Upper lobe of left lung (tissue), 6 donors: ENCODE measurements around the gene ANO1. TPM values are rescaled to one million over a fixed set of nuclear protein-coding genes. Genes with fewer than 3 reads are reported as not detected.

Source experiments
- ATAC-seq, 2 donors: fragments of 200-7000 bp; cut with Tn5 transposase; one replicate each; pipeline ENCODE4 v1.9.1; 2022; ENCODE audit warnings: mild to moderate bottlenecking in 2 of 2, moderate library complexity in 2 of 2; ENCODE audit not compliant: low FRiP score in 2 of 2
- DNase-seq, 2 donors: peaks; one replicate each; pipeline ENCODE4 v3.0.0-alpha.2; 2019 to 2020
- H3K27ac ChIP-seq, 4 donors: fragments of 200-600 bp; sonication (generic); one replicate each; pipeline ENCODE4 v1.5.1; 2016 to 2019
- H3K27me3 ChIP-seq, 4 donors: fragments of 200-600 bp; sonication (generic); one replicate each; pipeline ENCODE4 v1.5.1; 2017 to 2019
- H3K36me3 ChIP-seq, 4 donors: fragments of 200-600 bp; sonication (generic); one replicate each; pipeline ENCODE4 v1.5.1; 2016 to 2019
- H3K4me1 ChIP-seq, 4 donors: fragments of 200-600 bp; sonication (generic); one replicate each; pipeline ENCODE4 v1.5.1; 2018 to 2019
- H3K4me3 ChIP-seq, 4 donors: fragments of 200-600 bp; sonication (generic); one replicate each; pipeline ENCODE4 v1.5.1; 2017 to 2019; ENCODE audit warnings: mild to moderate bottlenecking in 2 of 4, moderate library complexity in 1 of 4
- H3K9me3 ChIP-seq, 4 donors: fragments of 200-600 bp; sonication (generic); one replicate each; pipeline ENCODE4 v1.5.1; 2018 to 2019
- CTCF ChIP-seq, 6 experiments: fragments of 450-650 bp in 4 of 6; fragments of 200-600 bp in 2 of 6; sonication (generic) in 2 of 6; IDR thresholded peaks; one replicate each; pipeline ENCODE4 v1.5.1; 2016 to 2019; ENCODE audit warnings: antibody characterized with exemption in 6 of 6
- EP300 ChIP-seq, 4 donors: sonication (generic); formaldehyde crosslinking; IDR thresholded peaks; one replicate each; pipeline ENCODE4 v1.5.1; 2017; ENCODE audit warnings: antibody characterized with exemption in 4 of 4, control low read depth in 2 of 4
- POLR2A ChIP-seq, 4 donors: fragments of 450-650 bp; IDR thresholded peaks; one replicate each; pipeline ENCODE4 v1.5.1; 2016 to 2017; ENCODE audit warnings: antibody characterized with exemption in 4 of 4, mild to moderate bottlenecking in 2 of 4
- POLR2AphosphoS5 ChIP-seq, 2 donors: sonication (generic); formaldehyde crosslinking; IDR thresholded peaks; one replicate each; pipeline ENCODE4 v1.5.1; 2017; ENCODE audit warnings: antibody characterized with exemption in 2 of 2
- WGBS, 2 donors: methylation state at CpG; one replicate each; pipeline ENCODE4 v1.1.5; 2017 to 2018; 5-methylcytosine and 5-hydroxymethylcytosine counted together
- total RNA-seq, 6 donors: library from RNA; depleted of rRNA in 4 of 6; stranded (reverse); fragments of >200 nt in 4 of 6; gene quantifications; one replicate each; pipeline versions ENCODE4 v1.1.0 to v1.2.1, GENCODE V29; 2016 to 2021
- donor health status: DM: no; HTN: no; CAD: no; lungs with moderate emphysema.
- donor health status: DM: no; HTN: yes; CAD: no; lungs with severe emphysema.

Gene ANO1
- total RNA-seq, 6 donors from 2014 or later, result 4.8 to 13.2 (median 7.2) TPM

DNA sequence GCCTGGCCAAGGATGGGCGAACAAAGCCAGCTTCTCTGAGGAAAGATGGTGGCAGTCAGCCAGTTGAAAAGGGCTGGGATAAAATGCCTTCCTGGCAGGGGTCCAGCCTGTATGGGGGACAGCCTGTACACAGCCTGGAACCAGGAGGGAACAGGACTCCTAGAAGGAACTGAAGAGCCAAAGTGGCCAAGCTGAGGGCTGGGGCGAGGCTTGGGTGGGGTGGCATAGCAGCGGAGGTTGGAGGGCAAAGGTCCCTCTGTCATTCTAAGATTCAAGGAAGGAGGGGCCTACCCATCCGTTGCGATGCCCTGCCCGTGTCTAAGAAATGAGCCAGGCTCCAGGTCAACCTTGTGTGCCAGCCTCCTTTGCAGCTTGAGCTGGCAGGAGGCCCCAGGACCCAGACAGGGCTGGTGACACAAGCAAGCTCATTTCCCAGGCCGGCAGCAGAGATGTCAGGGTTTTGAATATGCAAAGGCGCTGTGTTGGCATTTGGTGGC, 147.6 kb downstream of the ANO1 start:
- WGBS, 2 donors, result 62 to 64% methylated on average over 7 to 8 of the region's 8 CpGs
- TF ChIP-seq CTCF (IDR thresholded peaks at IDR 0.05) (no peak), POLR2AphosphoS5 (IDR thresholded peaks at IDR 0.05) (no peak), EP300 (IDR thresholded peaks at IDR 0.05) (no peak), POLR2A (IDR thresholded peaks at IDR 0.05) (no peak)
- peak; percentile 19 to 25 for ATAC-seq

DNA sequence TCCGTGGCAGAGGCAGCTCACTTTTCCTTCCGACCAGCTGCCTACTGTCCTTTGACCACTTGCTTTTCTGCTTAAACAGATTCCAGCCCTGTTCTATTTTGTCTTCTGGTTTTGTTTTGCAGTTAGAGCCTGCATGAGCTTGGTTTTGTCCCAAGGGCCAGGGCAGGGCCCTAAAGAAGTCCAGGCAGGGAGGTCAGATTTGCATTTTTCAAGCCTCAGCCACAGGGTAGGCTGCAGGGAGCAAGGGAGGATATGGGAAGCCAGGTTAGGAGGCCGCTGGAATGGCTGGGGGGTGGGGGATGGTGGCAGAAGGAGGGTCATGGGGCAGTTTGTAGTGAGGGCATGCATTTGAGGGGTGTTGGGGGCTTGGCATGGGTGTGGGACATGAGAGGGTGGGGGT, 148.1 kb downstream of the ANO1 start:
- 84 to 88% methylated on average over 3 of the region's 3 CpGs for WGBS, 2 donors
- no peaks in the 10 kb centered on the region for H3K9me3 ChIP-seq
- H3K4me1 ChIP-seq, result peaks cover 0 to 5% (median 0%) of the 10 kb centered on the region in 4 donors
- no peak overlapping the region for H3K27ac ChIP-seq
- peak in 1 of 2 donors; percentile 60 for ATAC-seq
- H3K27me3 ChIP-seq, result no peaks in the 10 kb centered on the region
- no peak for DNase-seq
- H3K36me3 ChIP-seq, result no peaks in the 10 kb centered on the region
- no peak overlapping the region for H3K4me3 ChIP-seq
- TF ChIP-seq CTCF (IDR thresholded peaks at IDR 0.05) (no peak), POLR2A (IDR thresholded peaks at IDR 0.05) (no peak), POLR2AphosphoS5 (IDR thresholded peaks at IDR 0.05) (no peak), EP300 (IDR thresholded peaks at IDR 0.05) (no peak)

More for the DNA sequence above, 147.6 kb downstream of the ANO1 start:
- Histone ChIP-seq H3K36me3 (no peaks in the 10 kb centered on the region), H3K27me3 (no peaks in the 10 kb centered on the region), H3K4me1 (peaks cover 0 to 5% (median 0%) of the 10 kb centered on the region in 4 donors), H3K4me3 (no peak overlapping the region), H3K9me3 (no peaks in the 10 kb centered on the region), H3K27ac (no peak overlapping the region)
- no peak for DNase-seq

GRCh38 chr11:70226967-70227366, 148.8 kb downstream of the ANO1 start:
- Histone ChIP-seq H3K4me3 (no peak overlapping the region), H3K9me3 (no peaks in the 10 kb centered on the region), H3K27ac (no peak overlapping the region), H3K27me3 (no peaks in the 10 kb centered on the region), H3K4me1 (peaks cover 0 to 5% (median 0%) of the 10 kb centered on the region in 4 donors), H3K36me3 (no peaks in the 10 kb centered on the region)
- DNase-seq, result no peak
- TF ChIP-seq CTCF (IDR thresholded peaks at IDR 0.05) (peak in 1 of 6 experiments; percentile 10), POLR2A (IDR thresholded peaks at IDR 0.05) (no peak)
- 30 to 44% methylated on average over 2 to 6 of the region's 9 CpGs for WGBS, 2 donors
- ATAC-seq, result peak in 1 of 2 donors; percentile 18

DNA sequence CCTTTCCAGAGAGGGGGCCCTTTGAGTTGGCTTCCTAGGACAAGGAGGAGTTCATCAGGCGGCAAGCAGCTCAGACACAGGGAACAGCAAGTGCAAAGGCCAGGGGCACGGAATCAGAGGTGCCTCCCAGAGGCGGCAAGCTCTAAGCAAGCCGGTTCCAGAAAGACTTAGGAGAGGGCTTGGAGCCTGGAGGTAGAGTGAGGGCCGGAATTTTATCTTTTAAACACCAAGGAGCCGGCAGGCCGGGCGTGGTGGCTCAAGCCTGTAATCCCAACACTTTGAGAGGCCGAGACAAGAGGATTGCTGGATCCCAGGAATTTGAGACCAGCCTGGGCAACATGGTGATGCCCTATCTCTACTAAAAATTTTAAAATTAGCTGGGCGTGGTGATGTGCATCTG, 151.6 kb downstream of the ANO1 start:
- no peak overlapping the region for H3K27ac ChIP-seq
- no peak overlapping the region for H3K4me3 ChIP-seq
- DNase-seq, result no peak
- H3K9me3 ChIP-seq, result no peaks in the 10 kb centered on the region
- no peak for ATAC-seq
- 93 to 98% methylated on average over 6 to 10 of the region's 10 CpGs for WGBS, 2 donors
- H3K4me1 ChIP-seq, result peaks cover 0 to 5% (median 0%) of the 10 kb centered on the region in 4 donors
- no peaks in the 10 kb centered on the region for H3K27me3 ChIP-seq
- TF ChIP-seq EP300 (IDR thresholded peaks at IDR 0.05), result no peak
- TF ChIP-seq POLR2AphosphoS5 (IDR thresholded peaks at IDR 0.05), result no peak
- TF ChIP-seq POLR2A (IDR thresholded peaks at IDR 0.05), result no peak
- TF ChIP-seq CTCF (IDR thresholded peaks at IDR 0.05), result no peak
- no peaks in the 10 kb centered on the region for H3K36me3 ChIP-seq

DNA sequence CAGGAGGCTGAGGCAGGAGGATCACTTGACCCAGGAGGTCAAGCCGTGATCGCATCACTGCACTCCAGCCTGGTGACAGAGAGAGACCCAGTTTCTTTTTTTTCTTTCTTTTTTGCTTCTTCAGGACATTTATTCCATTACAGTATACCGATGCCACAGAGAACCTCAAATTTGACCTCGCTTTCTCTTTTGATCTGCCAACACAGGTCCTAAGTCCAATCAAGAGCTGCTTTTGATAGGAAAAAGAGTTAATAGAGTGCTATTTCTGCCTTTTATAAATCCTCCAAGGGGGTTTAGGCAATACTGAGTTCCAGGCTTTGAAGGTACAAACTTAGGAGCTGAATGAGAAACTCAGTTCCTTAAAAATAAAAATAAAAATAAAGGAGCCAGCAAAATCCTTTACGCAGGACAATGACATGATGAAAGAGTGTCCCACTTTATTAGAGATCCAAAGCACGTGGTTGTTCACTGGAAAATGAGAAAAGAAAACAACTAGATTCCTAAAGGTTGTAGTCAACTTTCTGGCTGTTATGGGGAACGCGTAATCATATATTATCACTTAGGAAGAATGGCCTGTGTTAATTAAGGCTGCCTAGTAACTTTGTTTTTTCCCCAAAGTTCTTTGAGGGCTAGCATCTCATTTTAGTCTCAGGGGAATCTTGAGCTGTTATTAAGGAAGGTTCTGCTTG, 152.2 kb downstream of the ANO1 start:
- no peaks in the 10 kb centered on the region for H3K27me3 ChIP-seq
- H3K9me3 ChIP-seq, result no peaks in the 10 kb centered on the region
- 86 to 92% methylated on average over 8 of the region's 8 CpGs for WGBS, 2 donors
- H3K4me3 ChIP-seq, result no peak overlapping the region
- no peaks in the 10 kb centered on the region for H3K36me3 ChIP-seq
- TF ChIP-seq POLR2A (IDR thresholded peaks at IDR 0.05) (no peak), EP300 (IDR thresholded peaks at IDR 0.05) (no peak), CTCF (IDR thresholded peaks at IDR 0.05) (no peak), POLR2AphosphoS5 (IDR thresholded peaks at IDR 0.05) (no peak)
- ATAC-seq, result peak in 1 of 2 donors; percentile 55
- H3K27ac ChIP-seq, result no peak overlapping the region
- peaks cover 0 to 5% (median 0%) of the 10 kb centered on the region in 4 donors for H3K4me1 ChIP-seq
- no peak for DNase-seq
